GM21515 (cell line): Measurements from ENCODE around the gene LCE2C.

Experiments
- ATAC-seq: cut with Tn5 transposase; IDR thresholded peaks from one replicate; pipeline ENCODE4 v1.9.1; 2021; ENCODE audit not compliant: unreplicated experiment

The LCE2C gene

DNA sequence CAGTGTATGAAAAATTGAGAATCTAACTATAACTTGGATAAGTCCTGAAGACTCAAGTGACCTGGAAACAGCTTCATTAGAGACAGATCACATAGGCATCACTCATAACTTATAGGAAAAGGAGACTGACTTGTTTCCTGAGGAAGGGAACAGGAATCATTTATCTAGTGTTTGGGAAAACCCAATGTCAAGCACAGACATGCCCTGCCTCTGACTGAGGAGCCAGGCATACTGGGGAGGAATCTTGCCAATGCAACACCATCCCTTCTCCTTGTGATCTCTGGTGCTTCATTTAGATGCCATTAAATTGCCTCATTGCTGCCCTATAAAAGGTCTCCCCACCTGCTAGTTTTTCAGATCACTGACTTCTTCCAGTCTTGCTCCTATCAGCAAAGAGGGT is 43.2 kb downstream of the LCE2C start:
- ATAC-seq = no peak

DNA sequence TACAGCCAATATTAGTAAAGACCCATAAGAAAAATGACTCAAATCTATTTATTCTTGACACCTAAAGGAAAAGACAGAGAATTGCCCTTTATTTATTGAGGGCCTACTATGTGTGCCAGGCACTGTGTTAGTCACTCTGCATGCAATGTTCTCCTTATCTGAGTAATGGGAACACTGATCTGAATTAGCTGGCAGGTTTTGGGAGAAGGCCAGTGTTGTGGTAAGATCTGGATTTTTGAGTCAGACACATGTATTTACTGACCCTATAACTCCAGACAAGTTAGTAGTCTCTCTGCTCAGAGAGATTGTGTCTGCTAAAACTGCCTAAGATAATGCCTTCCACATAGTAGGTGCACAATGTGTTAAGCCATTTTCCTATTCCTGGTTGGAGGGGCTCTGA is 50.2 kb downstream of the LCE2C start:
- ATAC-seq = no peak
